Esophagus squamous epithelium (tissue), 4 donors: ENCODE measurements around the gene QRICH2.

Experiments
- POLR2A ChIP-seq, 4 donors: fragments of 450-650 bp; IDR thresholded peaks; one replicate each; pipeline ENCODE4 v1.6.1; 2017; ENCODE audit warnings: antibody characterized with exemption in 4 of 4, mild to moderate bottlenecking in 4 of 4, moderate library complexity in 3 of 4
- TF ChIP-seq, protein P1 (sequence below), 6 experiments: fragments of 450-650 bp in 4 of 6; fragments of 200-600 bp in 2 of 6; sonication (generic) in 2 of 6; IDR thresholded peaks; one replicate each; pipeline ENCODE4 v1.5.1; 2016 to 2019; ENCODE audit warnings: antibody characterized with exemption in 6 of 6, mild to moderate bottlenecking in 4 of 6, moderate library complexity in 4 of 6

DNA sequence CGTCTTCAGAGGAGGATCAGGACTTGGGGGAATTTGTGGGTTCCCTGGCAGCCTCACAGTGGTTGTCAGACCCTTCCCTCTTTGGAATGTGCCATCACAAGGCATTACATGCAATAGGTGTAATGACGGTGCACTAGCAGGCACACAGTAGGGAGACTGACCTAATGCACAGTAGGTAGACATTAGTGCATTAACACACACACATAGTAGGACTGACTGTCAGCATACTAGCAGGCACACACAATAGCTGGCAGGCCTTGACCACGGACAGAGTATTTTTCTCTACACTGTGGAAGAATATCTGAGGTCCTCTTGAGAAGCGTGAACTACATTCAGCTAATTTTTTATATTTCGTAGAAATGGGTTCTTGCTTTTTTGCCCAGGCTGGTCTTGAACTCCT is 53.8 kb downstream of the QRICH2 start:
- TF ChIP-seq POLR2A (IDR thresholded peaks at IDR 0.05), result no peak
- TF ChIP-seq, protein P1, sequence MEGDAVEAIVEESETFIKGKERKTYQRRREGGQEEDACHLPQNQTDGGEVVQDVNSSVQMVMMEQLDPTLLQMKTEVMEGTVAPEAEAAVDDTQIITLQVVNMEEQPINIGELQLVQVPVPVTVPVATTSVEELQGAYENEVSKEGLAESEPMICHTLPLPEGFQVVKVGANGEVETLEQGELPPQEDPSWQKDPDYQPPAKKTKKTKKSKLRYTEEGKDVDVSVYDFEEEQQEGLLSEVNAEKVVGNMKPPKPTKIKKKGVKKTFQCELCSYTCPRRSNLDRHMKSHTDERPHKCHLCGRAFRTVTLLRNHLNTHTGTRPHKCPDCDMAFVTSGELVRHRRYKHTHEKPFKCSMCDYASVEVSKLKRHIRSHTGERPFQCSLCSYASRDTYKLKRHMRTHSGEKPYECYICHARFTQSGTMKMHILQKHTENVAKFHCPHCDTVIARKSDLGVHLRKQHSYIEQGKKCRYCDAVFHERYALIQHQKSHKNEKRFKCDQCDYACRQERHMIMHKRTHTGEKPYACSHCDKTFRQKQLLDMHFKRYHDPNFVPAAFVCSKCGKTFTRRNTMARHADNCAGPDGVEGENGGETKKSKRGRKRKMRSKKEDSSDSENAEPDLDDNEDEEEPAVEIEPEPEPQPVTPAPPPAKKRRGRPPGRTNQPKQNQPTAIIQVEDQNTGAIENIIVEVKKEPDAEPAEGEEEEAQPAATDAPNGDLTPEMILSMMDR (IDR thresholded peaks at IDR 0.05), result no peak
